D721Med (cell line): Measurements from ENCODE around the gene RASSF10.
A peak's percentile ranks its signal among the peaks of the same experiment; 100 is the strongest.

ENCODE experiments used
- DNase-seq: peaks from one replicate; pipeline ENCODE4 v3.0.0; 2011; ENCODE audit warnings: low spot score; ENCODE audit not compliant: insufficient read length
- FAIRE-seq: peaks from 2 replicates; lab custom pipeline; 2011; peaks lifted over from hg19 to GRCh38; lab: Jason Lieb, UNC
- CTCF ChIP-seq: IDR thresholded peaks from 2 replicates; pipeline ENCODE4 v1.5.1; 2012; ENCODE audit warnings: mild to moderate bottlenecking, control low read depth; ENCODE audit not compliant: insufficient read depth; ENCODE audit errors: missing control alignments

Gene RASSF10

GRCh38 chr11:13016415-13016814 is 7.3 kb downstream of the RASSF10 start:
- FAIRE-seq (no peak), DNase-seq (no peak)
- TF ChIP-seq CTCF = peak; percentile 28

- no peak for FAIRE-seq
- no peak for DNase-seq
Measured at GRCh38 chr11:13019313-13019712, 10.2 kb downstream of the RASSF10 start.

GRCh38 chr11:13023423-13023822 is 14.3 kb downstream of the RASSF10 start:
- DNase-seq (no peak), FAIRE-seq (no peak)
- TF ChIP-seq CTCF = no peak

More at GRCh38 chr11:13019313-13019712, 10.2 kb downstream of the RASSF10 start:
- TF ChIP-seq CTCF = no peak

GRCh38 chr11:13026722-13027121 is 17.6 kb downstream of the RASSF10 start:
- TF ChIP-seq CTCF = no peak
- DNase-seq (no peak), FAIRE-seq (no peak)

GRCh38 chr11:13028322-13028721 is 19.2 kb downstream of the RASSF10 start:
- FAIRE-seq = no peak
- TF ChIP-seq CTCF = no peak

GRCh38 chr11:13029872-13030271 is 20.8 kb downstream of the RASSF10 start:
- FAIRE-seq = no peak
- TF ChIP-seq CTCF = no peak

More at GRCh38 chr11:13028322-13028721, 19.2 kb downstream of the RASSF10 start:
- no peak for DNase-seq

GRCh38 chr11:13030857-13031256 is 21.7 kb downstream of the RASSF10 start:
- DNase-seq (no peak), FAIRE-seq (no peak)
- no peak for TF ChIP-seq CTCF

More at GRCh38 chr11:13029872-13030271, 20.8 kb downstream of the RASSF10 start:
- no peak for DNase-seq
